OCI-LY3 (cell line): ENCODE results near the gene HAGHL.

Experiments
- H2AFZ ChIP-seq: fragments of 200-600, 300-600 bp; shearing (Covaris generic); 2 replicates; pipeline ENCODE4 v1.6.0; 2014; ENCODE audit warnings: antibody characterized with exemption, low read depth, low read length
- H3K27ac ChIP-seq: fragments of 200-600, 300-600 bp; sonication (generic); 2 replicates; pipeline ENCODE4 v1.5.1; 2014; ENCODE audit warnings: mild to moderate bottlenecking, low read length, moderate library complexity, mixed read lengths
- H3K27me3 ChIP-seq: fragments of 200-600, 300-600 bp; sonication (generic); 2 replicates; pipeline ENCODE4 v1.6.1; 2014; ENCODE audit warnings: low read depth, low read length, mixed read lengths
- H3K36me3 ChIP-seq: fragments of 200-600, 300-600 bp; sonication (generic); replicated peaks from 2 replicates; pipeline ENCODE3; 2014; ENCODE audit warnings: low read depth, low read length, mixed read lengths
- H3K4me1 ChIP-seq: fragments of 300-600, 200-600 bp; sonication (generic); 2 replicates; pipeline ENCODE4 v1.6.1; 2014; ENCODE audit warnings: low read length, mixed read lengths
- H3K4me2 ChIP-seq: fragments of 200-600, 300-600 bp; sonication (generic); 2 replicates; pipeline ENCODE4 v1.6.1; 2014; ENCODE audit warnings: low read length, mixed read lengths
- H3K4me3 ChIP-seq: fragments of 300-600, 200-600 bp; sonication (generic); 2 replicates; pipeline ENCODE4 v1.5.1; 2014; ENCODE audit warnings: antibody characterized with exemption, mild to moderate bottlenecking, low read length, moderate library complexity
- H3K79me2 ChIP-seq: fragments of 300-600, 200-600 bp; shearing (Covaris generic); 2 replicates; pipeline ENCODE4 v1.6.1; 2014; ENCODE audit warnings: mild to moderate bottlenecking, low read length, mixed read lengths
- H3K9ac ChIP-seq: fragments of 300-600, 200-600 bp; shearing (Covaris generic); 2 replicates; pipeline ENCODE4 v1.6.0; 2014; ENCODE audit warnings: mild to moderate bottlenecking, low read length, moderate library complexity
- H3K9me3 ChIP-seq: fragments of 200-600, 300-600 bp; shearing (Covaris generic); 2 replicates; pipeline ENCODE4 v1.6.1; 2014; ENCODE audit warnings: low read length, mixed read lengths; ENCODE audit not compliant: insufficient read depth
- H4K20me1 ChIP-seq: fragments of 200-600, 300-600 bp; sonication (generic); 2 replicates; pipeline ENCODE4 v1.6.1; 2016; ENCODE audit warnings: low read length, mixed read lengths; ENCODE audit not compliant: insufficient read depth
- EZH2phosphoT487 ChIP-seq: fragments of 200-600 bp; shearing (Covaris generic); IDR thresholded peaks from 2 replicates; pipeline ENCODE4 v1.6.1; 2018; ENCODE audit warnings: antibody characterized with exemption, mixed run types, low read depth
- TF ChIP-seq, protein P1 (sequence below): fragments of 200-600, 300-600 bp; sonication (generic); IDR thresholded peaks from 2 replicates; pipeline ENCODE4 v1.5.1; 2014; ENCODE audit warnings: antibody characterized with exemption, low read length, low read depth

Gene HAGHL

DNA sequence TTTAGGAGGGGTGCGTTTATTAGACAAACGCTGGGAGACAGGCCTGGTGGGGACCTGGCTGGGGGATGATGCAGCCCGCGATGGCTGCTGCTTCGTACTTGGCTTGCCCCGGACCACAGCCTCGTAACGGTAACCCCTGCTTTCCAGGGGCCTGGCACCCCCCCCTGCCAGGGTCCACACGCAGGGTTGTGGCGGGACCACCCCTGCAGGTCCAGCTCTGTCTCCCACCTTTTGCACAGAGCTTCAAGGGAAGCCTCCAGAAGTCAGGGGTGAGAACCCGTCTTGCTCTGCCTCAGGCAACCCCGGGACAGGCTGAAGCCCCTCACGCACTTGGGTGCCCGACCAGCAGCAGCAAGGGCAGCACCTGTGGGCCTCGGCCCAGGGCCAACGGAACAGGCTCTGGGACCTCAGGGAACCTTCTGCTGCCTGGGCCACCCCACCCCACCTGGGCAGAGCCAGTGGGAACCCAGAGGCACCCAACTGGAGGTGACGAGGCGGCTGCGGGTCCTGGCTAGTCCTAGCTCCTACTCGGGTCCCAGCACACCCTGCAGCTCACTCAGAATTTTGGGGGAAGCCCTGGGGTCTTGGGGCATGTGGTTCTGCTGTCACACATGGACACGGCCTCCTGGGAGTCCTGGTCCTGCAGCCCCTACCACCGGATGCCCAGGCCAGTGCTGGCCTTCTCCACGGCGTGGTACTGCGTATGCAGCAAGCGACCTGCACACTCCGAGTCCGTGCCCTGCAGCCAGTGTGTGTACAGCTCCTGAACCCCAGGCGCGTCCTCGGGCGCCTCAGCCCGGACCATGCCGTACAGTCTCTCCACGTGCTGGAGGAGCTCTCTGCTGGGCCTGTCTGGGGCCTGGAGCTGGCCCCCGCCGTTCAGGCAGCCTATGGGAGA, 3.1 kb downstream of the HAGHL start:
- no peak overlapping the region for H2AFZ ChIP-seq
- H3K4me1 ChIP-seq = peaks cover 9% of the 10 kb centered on the region; the same call in 1 of the 2 replicates
- H3K27ac ChIP-seq = no peak overlapping the region
- no peaks in the 10 kb centered on the region for H4K20me1 ChIP-seq
- no peak overlapping the region for H3K9ac ChIP-seq
- no peaks in the 10 kb centered on the region for H3K36me3 ChIP-seq
- no peaks in the 10 kb centered on the region for H3K79me2 ChIP-seq
- no peak overlapping the region for H3K4me3 ChIP-seq
- no peak overlapping the region for H3K4me2 ChIP-seq
- H3K9me3 ChIP-seq = no peaks in the 10 kb centered on the region
- no peaks in the 10 kb centered on the region for H3K27me3 ChIP-seq
- TF ChIP-seq EZH2phosphoT487 = no peak
- TF ChIP-seq, protein P1, sequence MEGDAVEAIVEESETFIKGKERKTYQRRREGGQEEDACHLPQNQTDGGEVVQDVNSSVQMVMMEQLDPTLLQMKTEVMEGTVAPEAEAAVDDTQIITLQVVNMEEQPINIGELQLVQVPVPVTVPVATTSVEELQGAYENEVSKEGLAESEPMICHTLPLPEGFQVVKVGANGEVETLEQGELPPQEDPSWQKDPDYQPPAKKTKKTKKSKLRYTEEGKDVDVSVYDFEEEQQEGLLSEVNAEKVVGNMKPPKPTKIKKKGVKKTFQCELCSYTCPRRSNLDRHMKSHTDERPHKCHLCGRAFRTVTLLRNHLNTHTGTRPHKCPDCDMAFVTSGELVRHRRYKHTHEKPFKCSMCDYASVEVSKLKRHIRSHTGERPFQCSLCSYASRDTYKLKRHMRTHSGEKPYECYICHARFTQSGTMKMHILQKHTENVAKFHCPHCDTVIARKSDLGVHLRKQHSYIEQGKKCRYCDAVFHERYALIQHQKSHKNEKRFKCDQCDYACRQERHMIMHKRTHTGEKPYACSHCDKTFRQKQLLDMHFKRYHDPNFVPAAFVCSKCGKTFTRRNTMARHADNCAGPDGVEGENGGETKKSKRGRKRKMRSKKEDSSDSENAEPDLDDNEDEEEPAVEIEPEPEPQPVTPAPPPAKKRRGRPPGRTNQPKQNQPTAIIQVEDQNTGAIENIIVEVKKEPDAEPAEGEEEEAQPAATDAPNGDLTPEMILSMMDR = no peak

DNA sequence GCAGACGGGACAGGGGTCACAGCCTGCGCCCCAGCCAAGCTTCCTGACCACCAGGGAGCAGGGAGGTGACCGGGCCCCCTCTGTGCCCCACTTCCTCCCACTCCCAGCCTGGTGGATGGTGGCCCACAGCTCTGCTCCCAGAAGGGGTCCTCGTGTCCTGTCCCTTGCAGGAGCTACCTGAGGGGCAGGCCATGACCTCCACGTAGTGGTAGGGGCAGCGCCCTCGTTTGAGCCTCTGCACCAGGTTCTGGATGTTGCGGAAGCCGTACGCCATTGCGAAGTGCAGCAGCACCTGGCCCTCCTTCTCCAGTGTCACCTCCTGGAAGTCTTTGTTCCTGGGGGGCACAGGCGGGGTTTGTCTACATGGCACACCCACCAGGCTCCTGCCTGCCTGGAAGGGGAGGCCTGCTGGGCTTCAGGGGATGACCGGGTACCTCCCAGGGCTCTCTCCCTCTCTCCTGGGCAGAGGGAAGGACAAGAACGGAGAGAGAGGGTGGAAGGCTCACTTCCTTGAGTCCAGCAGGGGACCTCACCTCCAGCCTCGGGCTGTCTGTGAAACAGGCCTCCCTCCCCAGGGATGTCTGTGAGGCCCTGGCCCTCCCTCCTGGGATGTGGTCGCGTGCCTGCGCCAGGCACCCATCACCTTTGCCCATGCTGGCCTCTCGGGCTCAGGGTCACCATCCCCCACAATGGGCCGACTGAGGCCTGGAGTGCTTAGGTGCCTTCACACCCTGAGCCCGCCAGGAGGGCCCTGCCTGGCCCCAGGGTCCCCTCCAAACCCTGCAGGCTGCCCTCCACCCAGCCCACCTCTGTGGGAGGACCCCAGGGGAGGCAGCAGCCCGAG, 4.0 kb downstream of the HAGHL start:
- Histone ChIP-seq H3K9ac (no peak overlapping the region), H3K36me3 (peaks cover 5% of the 10 kb centered on the region), H3K27ac (no peak overlapping the region), H3K4me1 (peaks cover 16% of the 10 kb centered on the region), H3K9me3 (no peaks in the 10 kb centered on the region), H3K79me2 (no peaks in the 10 kb centered on the region), H2AFZ (no peak overlapping the region), H4K20me1 (no peaks in the 10 kb centered on the region), H3K4me3 (no peak overlapping the region), H3K27me3 (no peaks in the 10 kb centered on the region), H3K4me2 (no peak overlapping the region)
- TF ChIP-seq EZH2phosphoT487 = no peak

DNA sequence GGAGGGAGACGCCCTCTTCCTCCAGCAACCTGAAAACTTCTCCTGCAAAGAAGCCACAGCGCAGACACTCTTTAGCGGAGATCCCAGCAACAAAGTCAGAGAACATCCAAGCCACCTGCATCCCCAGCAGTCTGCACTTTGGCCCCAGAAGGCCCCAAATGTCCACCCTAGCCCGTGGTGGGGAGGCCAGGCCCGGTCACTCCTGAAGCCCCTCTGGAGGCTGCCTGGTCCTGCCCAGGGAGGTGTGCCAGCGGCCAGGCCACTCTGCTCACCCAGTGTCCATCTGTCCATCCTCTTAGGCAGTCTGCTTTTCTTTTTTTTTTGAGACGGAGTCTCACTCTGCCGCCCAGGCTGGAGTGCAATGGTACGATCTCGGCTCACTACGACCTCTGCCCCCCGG, 5.4 kb downstream of the HAGHL start:
- H3K9ac ChIP-seq = no peak overlapping the region
- H3K9me3 ChIP-seq = no peaks in the 10 kb centered on the region
- no peak overlapping the region for H3K4me3 ChIP-seq
- H3K27ac ChIP-seq = no peak overlapping the region
- no peaks in the 10 kb centered on the region for H4K20me1 ChIP-seq
- H3K79me2 ChIP-seq = no peaks in the 10 kb centered on the region
- H3K4me1 ChIP-seq = peaks cover 21% of the 10 kb centered on the region
- no peak for TF ChIP-seq EZH2phosphoT487
- TF ChIP-seq, protein P1 = no peak
- H3K36me3 ChIP-seq = peaks cover 8% of the 10 kb centered on the region
- no peak overlapping the region for H2AFZ ChIP-seq
- H3K4me2 ChIP-seq = no peak overlapping the region
- no peaks in the 10 kb centered on the region for H3K27me3 ChIP-seq

DNA sequence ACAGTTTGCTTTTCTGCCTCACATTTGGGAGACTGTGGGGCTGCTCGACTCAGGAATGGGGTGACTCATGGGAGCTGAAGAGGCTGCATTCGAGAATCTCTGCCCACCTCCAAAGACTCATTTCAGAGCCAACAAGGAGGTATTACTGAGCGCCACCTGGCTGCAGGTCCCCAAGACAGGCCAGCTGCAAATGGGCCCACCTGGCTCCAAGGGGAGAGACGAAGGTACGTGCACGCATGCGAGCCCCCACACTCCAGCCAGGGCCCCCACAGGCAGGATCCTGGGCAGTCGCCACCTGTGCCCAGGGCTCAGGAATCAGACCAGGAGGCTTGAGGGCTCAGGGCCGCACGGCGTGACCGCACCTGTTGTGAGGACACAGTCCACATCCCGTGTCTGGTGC, 6.0 kb downstream of the HAGHL start:
- no peaks in the 10 kb centered on the region for H4K20me1 ChIP-seq

More for the DNA sequence above, 6.0 kb downstream of the HAGHL start:
- Histone ChIP-seq H3K27ac (no peak overlapping the region), H3K4me1 (peaks cover 27% of the 10 kb centered on the region), H3K79me2 (no peaks in the 10 kb centered on the region), H3K9me3 (no peaks in the 10 kb centered on the region), H3K9ac (no peak overlapping the region), H3K36me3 (peaks cover 11% of the 10 kb centered on the region), H3K4me2 (no peak overlapping the region), H3K4me3 (no peak overlapping the region), H2AFZ (no peak overlapping the region), H3K27me3 (no peaks in the 10 kb centered on the region)
- TF ChIP-seq, protein P1 = no peak
- TF ChIP-seq EZH2phosphoT487 = no peak
